ENCODE measurements around the gene ITSN1. TPM values are rescaled to one million over a fixed set of nuclear protein-coding genes. Genes with fewer than 3 reads are reported as not detected.

Gene ITSN1
- total RNA-seq, 2 experiments from 2014 or later: 1.6 to 1.7 TPM

GRCh38 chr21:33789697-33790096, 147.4 kb downstream of the ITSN1 start:
- no peaks in the 10 kb centered on the region for H3K36me3 Mint-ChIP-seq (ENCODE audit: low read depth)
- H3K27me3 Mint-ChIP-seq (ENCODE audit: low read depth): no peaks in the 10 kb centered on the region
- DNase-seq (no peak), ATAC-seq (no peak)
- POLR2A ChIA-PET: no interaction called here
- no peaks in the 10 kb centered on the region for H3K4me1 Mint-ChIP-seq (ENCODE audit: low read depth)
- no peak overlapping the region for H3K4me3 Mint-ChIP-seq
- H3K9me3 Mint-ChIP-seq (ENCODE audit: insufficient read depth): no peaks in the 10 kb centered on the region
- CTCF ChIA-PET: interaction anchor here (1.2 kb wide), 1 partner anchor 12 kb away, joined by 3 read pairs; no protein-coding TSS in a partner anchor
- H3K27ac Mint-ChIP-seq: no peak overlapping the region

GRCh38 chr21:33791073-33791472, 148.8 kb downstream of the ITSN1 start:
- H3K9me3 Mint-ChIP-seq (ENCODE audit: insufficient read depth): no peaks in the 10 kb centered on the region
- no peak for ATAC-seq
- H3K4me3 Mint-ChIP-seq: no peak overlapping the region
- POLR2A ChIA-PET: no interaction called here
- no peaks in the 10 kb centered on the region for H3K4me1 Mint-ChIP-seq (ENCODE audit: low read depth)
- CTCF ChIA-PET: no interaction called here
- H3K36me3 Mint-ChIP-seq (ENCODE audit: low read depth): no peaks in the 10 kb centered on the region
- no peak for DNase-seq
- H3K27ac Mint-ChIP-seq: no peak overlapping the region
- no peaks in the 10 kb centered on the region for H3K27me3 Mint-ChIP-seq (ENCODE audit: low read depth)

- ChIA-PET POLR2A (no interaction called here), CTCF (no interaction called here)
- Mint-ChIP-seq H3K9me3 (ENCODE audit: insufficient read depth) (no peaks in the 10 kb centered on the region), H3K27ac (no peak overlapping the region), H3K4me1 (ENCODE audit: low read depth) (no peaks in the 10 kb centered on the region), H3K27me3 (ENCODE audit: low read depth) (no peaks in the 10 kb centered on the region), H3K36me3 (ENCODE audit: low read depth) (no peaks in the 10 kb centered on the region), H3K4me3 (no peak overlapping the region)
- DNase-seq (no peak), ATAC-seq (no peak)
Measured at GRCh38 chr21:33794596-33794995, 152.3 kb downstream of the ITSN1 start.

GRCh38 chr21:33797565-33797964, 155.3 kb downstream of the ITSN1 start:
- no peaks in the 10 kb centered on the region for H3K36me3 Mint-ChIP-seq (ENCODE audit: low read depth)
- no peak overlapping the region for H3K27ac Mint-ChIP-seq
- ATAC-seq (no peak), DNase-seq (no peak)
- no peaks in the 10 kb centered on the region for H3K4me1 Mint-ChIP-seq (ENCODE audit: low read depth)
- POLR2A ChIA-PET: no interaction called here
- H3K27me3 Mint-ChIP-seq (ENCODE audit: low read depth): no peaks in the 10 kb centered on the region
- H3K9me3 Mint-ChIP-seq (ENCODE audit: insufficient read depth): no peaks in the 10 kb centered on the region
- H3K4me3 Mint-ChIP-seq: no peak overlapping the region
- CTCF ChIA-PET: interaction anchor here (1.3 kb wide), 1 partner anchor 550 kb away, joined by 4 read pairs; no protein-coding TSS in a partner anchor

- ChIA-PET CTCF (no interaction called here), POLR2A (no interaction called here)
- Mint-ChIP-seq H3K4me1 (ENCODE audit: low read depth) (no peaks in the 10 kb centered on the region), H3K4me3 (no peak overlapping the region), H3K27ac (no peak overlapping the region), H3K36me3 (ENCODE audit: low read depth) (no peaks in the 10 kb centered on the region), H3K27me3 (ENCODE audit: low read depth) (no peaks in the 10 kb centered on the region), H3K9me3 (ENCODE audit: insufficient read depth) (no peaks in the 10 kb centered on the region)
- ATAC-seq (no peak), DNase-seq (no peak)
Measured at GRCh38 chr21:33799378-33800090, 157.2 kb downstream of the ITSN1 start.

GRCh38 chr21:33800753-33801423, 158.6 kb downstream of the ITSN1 start:
- H3K36me3 Mint-ChIP-seq (ENCODE audit: low read depth): no peaks in the 10 kb centered on the region
- ATAC-seq (no peak), DNase-seq (no peak)
- CTCF ChIA-PET: no interaction called here
- H3K27me3 Mint-ChIP-seq (ENCODE audit: low read depth): no peaks in the 10 kb centered on the region
- no peaks in the 10 kb centered on the region for H3K9me3 Mint-ChIP-seq (ENCODE audit: insufficient read depth)
- H3K4me1 Mint-ChIP-seq (ENCODE audit: low read depth): no peaks in the 10 kb centered on the region
- H3K27ac Mint-ChIP-seq: no peak overlapping the region
- POLR2A ChIA-PET: no interaction called here
- no peak overlapping the region for H3K4me3 Mint-ChIP-seq

GRCh38 chr21:33801424-33802405, 159.4 kb downstream of the ITSN1 start:
- Mint-ChIP-seq H3K4me3 (no peak overlapping the region), H3K9me3 (ENCODE audit: insufficient read depth) (no peaks in the 10 kb centered on the region), H3K27ac (no peak overlapping the region), H3K36me3 (ENCODE audit: low read depth) (no peaks in the 10 kb centered on the region), H3K4me1 (ENCODE audit: low read depth) (no peaks in the 10 kb centered on the region), H3K27me3 (ENCODE audit: low read depth) (no peaks in the 10 kb centered on the region)
- ChIA-PET CTCF (interaction anchor here (0.9 kb wide), 1 partner anchor 12 kb away, joined by 3 read pairs; no protein-coding TSS in a partner anchor), POLR2A (no interaction called here)
- no peak for ATAC-seq
- DNase-seq: no peak

GRCh38 chr21:33802481-33802880, 160.2 kb downstream of the ITSN1 start:
- ATAC-seq (no peak), DNase-seq (no peak)
- Mint-ChIP-seq H3K4me1 (ENCODE audit: low read depth) (no peaks in the 10 kb centered on the region), H3K27me3 (ENCODE audit: low read depth) (no peaks in the 10 kb centered on the region), H3K4me3 (no peak overlapping the region), H3K27ac (no peak overlapping the region), H3K9me3 (ENCODE audit: insufficient read depth) (no peaks in the 10 kb centered on the region), H3K36me3 (ENCODE audit: low read depth) (no peaks in the 10 kb centered on the region)
- CTCF ChIA-PET: no interaction called here
- POLR2A ChIA-PET: no interaction called here

GRCh38 chr21:33808715-33809367, 166.5 kb downstream of the ITSN1 start:
- no peak for ATAC-seq
- no peaks in the 10 kb centered on the region for H3K9me3 Mint-ChIP-seq (ENCODE audit: insufficient read depth)
- H3K4me3 Mint-ChIP-seq: no peak overlapping the region
- no peaks in the 10 kb centered on the region for H3K4me1 Mint-ChIP-seq (ENCODE audit: low read depth)
- no peak overlapping the region for H3K27ac Mint-ChIP-seq
- CTCF ChIA-PET: interaction anchor here (0.6 to 1.2 kb wide), 2 partner anchors 115 to 1033 kb away, joined by 3 read pairs; no protein-coding TSS in a partner anchor
- H3K36me3 Mint-ChIP-seq (ENCODE audit: low read depth): no peaks in the 10 kb centered on the region
- H3K27me3 Mint-ChIP-seq (ENCODE audit: low read depth): no peaks in the 10 kb centered on the region
- POLR2A ChIA-PET: no interaction called here
- no peak for DNase-seq

- H3K36me3 Mint-ChIP-seq (ENCODE audit: low read depth): no peaks in the 10 kb centered on the region
- H3K27ac Mint-ChIP-seq: no peak overlapping the region
- CTCF ChIA-PET: no interaction called here
- no peaks in the 10 kb centered on the region for H3K4me1 Mint-ChIP-seq (ENCODE audit: low read depth)
- DNase-seq: no peak
- H3K4me3 Mint-ChIP-seq: no peak overlapping the region
- POLR2A ChIA-PET: no interaction called here
- H3K27me3 Mint-ChIP-seq (ENCODE audit: low read depth): no peaks in the 10 kb centered on the region
- no peaks in the 10 kb centered on the region for H3K9me3 Mint-ChIP-seq (ENCODE audit: insufficient read depth)
- no peak for ATAC-seq
Measured at GRCh38 chr21:33810766-33811165, 168.5 kb downstream of the ITSN1 start.

- Mint-ChIP-seq H3K9me3 (ENCODE audit: insufficient read depth) (no peaks in the 10 kb centered on the region), H3K4me1 (ENCODE audit: low read depth) (no peaks in the 10 kb centered on the region), H3K4me3 (no peak overlapping the region), H3K36me3 (ENCODE audit: low read depth) (no peaks in the 10 kb centered on the region), H3K27ac (no peak overlapping the region), H3K27me3 (ENCODE audit: low read depth) (no peaks in the 10 kb centered on the region)
- DNase-seq (no peak), ATAC-seq (no peak)
- ChIA-PET POLR2A (no interaction called here), CTCF (no interaction called here)
Measured at GRCh38 chr21:33811167-33812010, 169.1 kb downstream of the ITSN1 start.
